ENCODE results near the gene CDC5L.

The CDC5L gene

GRCh38 chr6:44475779-44476434 is 88.4 kb downstream of the CDC5L start:
- DNase-seq (ENCODE audit: low read depth) = peak; percentile 47

DNA sequence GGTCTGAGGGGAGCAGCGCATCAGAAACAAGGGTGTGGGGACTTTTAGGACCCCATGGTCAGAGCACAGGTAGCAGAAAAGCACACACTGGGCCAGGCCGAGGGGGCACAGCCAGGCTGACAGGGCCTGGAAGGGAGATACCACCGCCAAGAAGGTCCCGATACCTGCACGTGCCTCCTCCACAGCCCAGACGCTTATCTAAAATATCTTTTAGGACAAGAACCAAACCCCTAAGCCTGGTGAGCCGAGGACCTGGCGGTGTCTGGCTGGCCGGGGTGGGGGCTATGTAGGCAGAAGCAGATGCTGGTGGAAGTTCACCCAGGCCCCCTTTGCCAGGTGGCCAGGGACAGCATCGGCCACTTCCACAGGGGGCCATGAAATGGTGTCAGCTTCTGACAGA is 89.3 kb downstream of the CDC5L start:
- no peak for DNase-seq (ENCODE audit: low read depth)

DNA sequence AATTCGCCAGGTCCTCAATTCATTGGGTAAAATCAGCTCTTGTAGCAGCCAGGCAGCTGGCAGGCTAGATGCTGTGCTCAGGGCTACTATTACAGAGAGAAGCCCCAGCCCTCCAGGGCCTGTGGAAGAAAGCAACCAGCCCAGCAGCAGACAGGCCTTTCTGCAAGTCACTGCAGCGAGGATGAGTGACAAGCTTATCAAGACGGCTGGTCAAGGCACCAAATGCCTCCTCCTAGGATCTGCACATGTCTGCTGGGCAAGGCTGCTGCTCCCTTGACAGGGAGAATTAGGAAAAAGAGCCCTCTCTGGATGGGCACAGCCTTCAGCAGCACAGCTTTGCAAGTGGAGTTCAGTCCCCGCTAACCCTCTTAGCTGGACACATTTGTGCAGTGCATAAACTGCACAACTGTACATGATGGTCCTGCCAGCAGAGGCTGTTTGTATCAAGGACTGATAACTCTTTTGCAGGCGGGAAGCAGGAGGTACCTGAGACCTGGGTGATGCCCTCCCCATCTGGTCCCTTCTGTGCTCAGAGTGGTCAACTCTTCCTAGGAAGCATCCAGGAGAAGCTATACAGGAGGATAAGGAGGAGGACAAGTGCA is 89.9 kb downstream of the CDC5L start:
- no peak for DNase-seq (ENCODE audit: low read depth)

DNA sequence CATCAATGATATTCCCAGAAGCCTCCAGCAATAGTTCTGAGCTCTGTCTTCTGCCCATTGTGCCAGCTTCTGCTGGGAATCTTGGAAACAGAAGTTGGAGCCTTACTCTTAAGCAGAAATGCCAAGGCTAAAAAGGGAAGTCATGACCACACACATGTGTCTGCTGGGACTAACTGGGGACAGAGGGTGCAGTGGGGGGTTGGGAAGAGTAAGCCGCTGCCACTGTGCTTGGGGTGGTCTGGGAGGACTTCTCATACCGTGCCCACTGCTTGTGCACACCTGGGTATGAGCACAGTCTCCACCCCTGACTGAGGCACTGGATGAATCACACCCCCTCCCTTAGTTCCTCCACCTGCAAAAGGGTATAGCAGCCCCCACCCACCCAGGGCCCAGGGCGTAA is 90.7 kb downstream of the CDC5L start:
- no peak for DNase-seq (ENCODE audit: low read depth)

DNA sequence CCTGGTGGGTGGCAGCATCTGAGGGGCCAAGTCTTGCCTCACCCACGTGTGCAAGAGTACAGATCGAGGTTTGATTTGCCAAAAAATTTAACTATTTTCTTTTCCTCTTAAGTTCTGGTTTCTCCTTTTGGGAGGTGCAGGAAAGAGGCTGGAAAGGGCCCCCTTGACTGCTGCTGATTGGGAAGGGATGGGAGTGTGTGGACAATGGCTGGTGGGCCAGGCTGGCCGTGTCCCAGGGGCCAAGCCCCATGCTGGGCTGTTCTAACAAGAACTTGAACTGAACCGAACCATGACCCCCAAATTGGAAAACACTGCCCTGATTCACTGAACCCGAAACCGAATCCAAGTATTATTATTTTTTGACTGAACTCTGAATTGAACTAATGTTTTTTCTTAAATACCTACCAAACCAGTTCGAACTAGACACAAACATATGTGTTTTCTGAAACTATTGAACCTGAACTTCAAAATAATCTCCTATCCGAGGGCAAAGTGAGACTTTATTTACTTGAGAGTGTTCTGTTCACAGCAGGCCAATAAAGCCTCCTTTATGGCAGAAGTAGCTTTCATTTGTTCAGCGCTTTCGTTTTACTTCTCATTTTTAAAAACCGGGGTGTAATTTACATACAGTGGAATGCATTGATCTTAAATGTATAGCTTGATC is 91.2 kb downstream of the CDC5L start:
- no peak for DNase-seq (ENCODE audit: low read depth)

GRCh38 chr6:44480097-44480541 is 92.6 kb downstream of the CDC5L start:
- DNase-seq (ENCODE audit: low read depth) = no peak

GRCh38 chr6:44481056-44481455 is 93.5 kb downstream of the CDC5L start:
- no peak for DNase-seq (ENCODE audit: low read depth)

- DNase-seq (ENCODE audit: low read depth) = no peak
Measured at GRCh38 chr6:44481760-44482159, 94.3 kb downstream of the CDC5L start.

GRCh38 chr6:44485601-44486401 is 98.3 kb downstream of the CDC5L start:
- no peak for DNase-seq (ENCODE audit: low read depth)

GRCh38 chr6:44487002-44487401 is 99.5 kb downstream of the CDC5L start:
- no peak for DNase-seq (ENCODE audit: low read depth)

GRCh38 chr6:44487586-44487985 is 100.1 kb downstream of the CDC5L start:
- no peak for DNase-seq (ENCODE audit: low read depth)

DNA sequence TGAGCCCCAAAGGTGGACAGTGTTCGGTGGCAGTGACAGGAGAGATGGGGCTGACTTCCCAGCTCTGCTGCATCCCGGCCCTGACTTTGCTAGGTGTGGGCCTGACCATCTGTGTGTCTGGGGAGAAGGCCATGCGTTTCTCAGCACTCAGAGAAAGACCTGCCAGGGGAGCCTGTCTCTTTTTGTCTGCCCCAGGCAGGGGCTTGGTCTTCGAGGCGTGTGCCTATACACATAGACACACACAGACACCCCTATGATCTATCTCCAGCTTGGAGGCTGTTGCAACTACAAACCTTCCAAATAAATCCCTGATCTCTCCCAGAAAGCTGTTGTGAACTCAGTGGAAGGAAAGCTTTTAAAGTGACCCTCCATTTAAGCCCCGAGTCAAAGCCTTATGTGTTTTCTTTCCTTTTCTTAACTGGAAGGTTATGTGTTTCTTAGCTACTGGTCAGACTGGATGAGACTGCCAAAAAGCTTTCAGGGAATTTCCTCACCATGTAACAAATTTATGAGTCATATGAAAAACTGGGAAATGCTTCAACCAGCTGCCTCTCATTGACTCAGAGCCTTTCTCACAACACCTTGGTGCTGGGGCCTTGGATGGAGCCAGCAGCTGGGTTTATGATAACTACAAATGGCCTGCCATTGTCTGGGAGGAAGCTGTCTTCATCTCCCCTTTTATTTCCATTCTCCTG is 102.6 kb downstream of the CDC5L start:
- DNase-seq (ENCODE audit: low read depth) = no peak

DNA sequence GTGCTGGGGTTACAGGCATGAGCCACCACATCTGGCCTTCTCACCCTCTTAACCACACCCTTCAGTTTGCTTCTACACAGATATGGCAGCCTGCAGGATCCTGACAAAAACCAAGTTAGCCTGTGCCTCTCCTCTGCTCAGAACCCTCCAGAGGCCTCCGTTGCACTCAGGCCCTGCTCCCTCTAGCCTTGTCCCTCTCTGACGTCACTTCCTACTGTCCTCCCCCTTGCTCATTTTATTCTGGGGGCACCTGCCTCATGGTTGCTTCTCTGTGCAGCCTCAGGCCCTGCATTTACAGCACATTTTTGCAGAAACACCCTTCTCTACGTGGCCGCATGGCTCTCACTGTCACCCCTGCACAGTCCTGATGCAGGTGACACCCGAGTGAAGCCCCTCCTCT is 105.6 kb downstream of the CDC5L start:
- DNase-seq (ENCODE audit: low read depth) = no peak

DNA sequence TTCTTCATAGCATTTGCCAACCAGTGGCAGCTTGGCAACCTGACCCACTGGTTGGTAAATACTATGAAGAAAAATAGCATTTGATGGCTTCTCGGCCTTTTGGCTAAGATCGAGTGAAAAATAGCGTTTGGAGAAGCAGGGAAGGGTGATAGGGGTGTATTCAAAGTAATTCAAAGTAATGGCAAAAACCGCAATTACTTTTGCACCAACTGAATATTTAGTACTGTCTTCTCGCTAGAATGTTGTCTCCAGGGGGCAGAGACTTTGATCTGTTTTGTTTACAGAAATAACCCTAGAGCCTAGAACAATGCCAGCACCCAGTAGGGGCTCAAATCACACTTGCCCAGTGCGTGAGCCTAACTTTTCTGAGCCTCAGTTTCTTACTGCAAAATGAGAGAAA is 106.1 kb downstream of the CDC5L start:
- DNase-seq (ENCODE audit: low read depth) = no peak

GRCh38 chr6:44494011-44494501 is 106.5 kb downstream of the CDC5L start:
- no peak for DNase-seq (ENCODE audit: low read depth)

GRCh38 chr6:44495036-44495901 is 107.8 kb downstream of the CDC5L start:
- DNase-seq (ENCODE audit: low read depth) = no peak

DNA sequence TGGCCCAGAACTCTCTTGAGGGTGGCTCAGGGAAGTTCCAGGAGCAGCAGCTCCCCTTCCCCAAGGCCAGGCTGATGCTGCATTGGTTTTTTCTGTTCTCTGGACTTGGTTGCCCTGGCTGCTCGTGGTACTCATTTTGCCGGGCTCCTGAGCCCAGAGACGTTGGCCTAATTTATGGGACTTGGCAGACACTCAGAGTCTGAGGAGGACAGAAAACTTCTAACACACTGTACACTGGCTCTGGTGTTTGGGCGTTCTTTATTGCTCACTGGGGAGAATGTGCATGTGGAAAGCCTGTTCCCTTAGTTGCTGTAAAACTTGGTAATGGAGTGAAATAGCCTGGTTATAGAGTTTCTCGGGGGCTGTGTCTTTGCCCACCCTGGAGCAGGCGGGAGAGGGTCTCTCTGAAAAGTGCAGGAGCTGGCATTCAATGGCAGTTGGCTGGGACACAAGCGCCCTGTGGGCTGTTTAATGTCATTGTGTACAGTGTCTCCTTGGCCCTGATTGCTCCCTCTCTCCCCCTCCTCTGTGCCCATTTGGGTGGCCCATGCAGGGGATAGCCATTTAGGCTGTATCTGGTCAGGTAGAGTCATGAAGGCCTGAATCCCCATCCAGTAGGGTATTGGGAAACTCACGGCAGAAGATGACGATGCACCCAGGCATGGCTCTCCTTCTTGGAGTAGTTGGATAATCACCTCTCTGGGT is 109.3 kb downstream of the CDC5L start:
- DNase-seq (ENCODE audit: low read depth) = no peak

DNA sequence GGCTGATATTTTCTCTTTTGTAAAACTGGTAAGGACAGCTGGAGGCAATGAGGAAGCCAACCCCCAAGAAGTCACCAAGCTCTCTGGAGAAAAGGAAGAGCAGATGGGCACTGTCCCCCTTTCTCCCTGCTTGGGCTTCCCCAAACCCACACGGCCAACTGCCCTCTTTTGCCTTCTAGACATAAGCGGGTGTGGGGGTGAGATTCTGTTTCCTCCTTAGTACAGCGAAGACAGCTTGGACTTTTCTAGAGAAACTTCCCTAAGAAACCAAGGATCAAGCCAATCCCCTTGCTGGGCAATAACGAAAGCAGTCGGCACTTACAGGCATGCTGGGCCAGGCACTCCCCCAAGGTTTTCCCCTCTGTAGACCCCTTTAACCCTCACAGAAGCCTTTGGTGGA is 110.3 kb downstream of the CDC5L start:
- no peak for DNase-seq (ENCODE audit: low read depth)

DNA sequence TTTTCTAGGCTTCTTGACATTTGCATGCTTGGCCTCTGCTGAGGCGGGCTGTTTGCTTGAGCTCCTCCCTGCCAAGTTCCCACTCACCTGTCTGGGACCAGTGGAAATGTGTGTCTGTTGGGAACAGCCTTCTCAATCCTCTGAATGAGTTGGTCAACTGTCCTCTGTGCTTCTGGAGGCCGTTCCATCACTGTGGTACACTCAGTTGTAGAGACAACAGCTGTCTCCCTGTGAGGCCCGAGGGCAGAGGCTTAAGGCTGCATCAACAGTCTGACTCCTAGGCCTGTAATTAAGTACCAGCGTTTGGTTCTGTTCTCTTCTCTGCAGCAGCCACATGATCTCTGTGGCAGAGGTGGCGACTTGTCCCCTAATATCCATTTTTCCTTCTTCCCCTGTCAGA is 110.9 kb downstream of the CDC5L start:
- no peak for DNase-seq (ENCODE audit: low read depth)

DNA sequence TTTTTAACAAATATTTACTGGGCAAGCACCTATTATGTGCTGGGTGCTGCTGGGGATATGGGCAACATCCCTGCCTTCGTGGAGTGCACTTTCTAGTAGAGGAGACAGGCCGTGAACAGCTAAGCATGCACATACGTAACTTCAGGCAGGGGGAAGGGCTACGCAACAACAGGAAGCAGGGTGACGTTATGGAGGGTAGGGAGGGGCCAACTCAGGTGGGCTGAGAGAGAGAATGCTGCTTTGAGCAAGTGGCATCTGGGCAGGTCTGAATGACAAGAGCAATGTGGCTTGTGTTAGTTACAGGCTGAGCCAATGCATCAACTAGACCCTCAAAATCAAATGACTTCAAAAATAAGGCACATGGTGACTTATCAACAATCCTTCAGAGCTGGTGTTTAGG is 112.1 kb downstream of the CDC5L start:
- DNase-seq (ENCODE audit: low read depth) = no peak
